Fibroblast of gingiva (primary cell): Measurements from ENCODE around the gene MCM3.
A peak's percentile ranks its signal among the peaks of the same experiment; 100 is the strongest.

Experiments
- DNase-seq: peaks from one replicate; pipeline ENCODE4 v3.0.0-alpha.2; 2011; ENCODE audit warnings: low read depth

Gene MCM3

GRCh38 chr6:52284460-52285176 is at the start of gene MCM3:
Gene MCM3 (minus strand): TSS chr6:52284742. CDS start chr6:52284674, 68 bp downstream.
- peak; percentile 99 for DNase-seq

- no peak for DNase-seq
These were observed 49.3 kb upstream of the MCM3 start for GRCh38 chr6:52333840-52334200.

- no peak for DNase-seq
These were observed 47.4 kb upstream of the MCM3 start for GRCh38 chr6:52331793-52332457.

- no peak for DNase-seq
These were observed 45.9 kb upstream of the MCM3 start for GRCh38 chr6:52330470-52330869.

GRCh38 chr6:52328729-52329128 is 44.2 kb upstream of the MCM3 start:
- DNase-seq: no peak

GRCh38 chr6:52328303-52328662 is 43.7 kb upstream of the MCM3 start:
- DNase-seq: no peak

- DNase-seq: no peak
These were observed 42.2 kb upstream of the MCM3 start for GRCh38 chr6:52326540-52327364.

- DNase-seq: no peak
These were observed 41.3 kb upstream of the MCM3 start for GRCh38 chr6:52325695-52326471.

GRCh38 chr6:52324189-52324588 is 39.6 kb upstream of the MCM3 start:
- DNase-seq: no peak

GRCh38 chr6:52317841-52318581 is 33.5 kb upstream of the MCM3 start:
- DNase-seq: peak; percentile 41

GRCh38 chr6:52317211-52317610 is 32.7 kb upstream of the MCM3 start:
- no peak for DNase-seq

GRCh38 chr6:52314752-52315151 is 30.2 kb upstream of the MCM3 start:
- no peak for DNase-seq

- DNase-seq: no peak
These were observed 27.9 kb upstream of the MCM3 start for GRCh38 chr6:52312461-52312860.

- no peak for DNase-seq
These were observed 26.4 kb upstream of the MCM3 start for GRCh38 chr6:52310932-52311331.

GRCh38 chr6:52307900-52308372 is 23.4 kb upstream of the MCM3 start:
- DNase-seq: no peak

GRCh38 chr6:52306972-52307870 is 22.7 kb upstream of the MCM3 start:
- no peak for DNase-seq

GRCh38 chr6:52305948-52306767 is 21.6 kb upstream of the MCM3 start:
- DNase-seq: no peak

GRCh38 chr6:52305411-52305810 is 20.9 kb upstream of the MCM3 start:
- DNase-seq: no peak

- DNase-seq: peak; percentile 28
These were observed 20.4 kb upstream of the MCM3 start for GRCh38 chr6:52304983-52305390.
